Measurements from ENCODE around the gene FILIP1L. TPM values are rescaled to one million over a fixed set of nuclear protein-coding genes. Genes with fewer than 3 reads are reported as not detected.

Gene FILIP1L
- total and polyA plus RNA-seq, 2 of the 13 experiments (the other 11 are each of a cell fraction or from before 2014, with no cell fraction given): 8.1 to 187 TPM

- TF ChIP-seq HMGXB3 (CRISPR knock-in tag; IDR thresholded peaks at IDR 0.05; ENCODE audit: borderline replicate concordance) (no peak), SIX1 (CRISPR knock-in tag; IDR thresholded peaks at IDR 0.05; ENCODE audit: borderline replicate concordance) (no peak), ZNF510 (CRISPR knock-in tag; IDR thresholded peaks at IDR 0.05; ENCODE audit: low read depth) (no peak), FOXA1 (IDR thresholded peaks at IDR 0.05) (peak; percentile 72), FOXA1 (CRISPR knock-in tag; IDR thresholded peaks at IDR 0.05) (no peak), TBL1XR1 (IDR thresholded peaks at IDR 0.05; ENCODE audit: borderline replicate concordance, low read length, partially characterized antibody) (peak; percentile 91), LCORL (IDR thresholded peaks at IDR 0.05) (no peak), LCORL (CRISPR knock-in tag; IDR thresholded peaks at IDR 0.05) (no peak), ZSCAN9 (CRISPR knock-in tag; IDR thresholded peaks at IDR 0.05; ENCODE audit: borderline replicate concordance) (no peak), ZNF407 (CRISPR knock-in tag; IDR thresholded peaks at IDR 0.05; ENCODE audit: not compliant biosample characterization) (no peak), ZNF564 (CRISPR knock-in tag; IDR thresholded peaks at IDR 0.05) (no peak), PAXIP1 (CRISPR knock-in tag; conservative IDR thresholded peaks at IDR 0.05) (peak; percentile 38), ZNF83 (CRISPR knock-in tag; IDR thresholded peaks at IDR 0.05; ENCODE audit: borderline replicate concordance) (no peak), SAP130 (CRISPR knock-in tag; IDR thresholded peaks at IDR 0.05; ENCODE audit: low read depth) (peak; percentile 25)
Observed at GRCh38 chr3:100088735-100089368, 25.4 kb downstream of the FILIP1L start (continued).

Data from HepG2 (cell line).